ENCODE measurements around the gene PRPH2.
"Not testable (repeated sequence)": the region's sequence is repeated elsewhere in the genome, so short reads cannot be mapped to it uniquely, and the experiment has no call there.

The PRPH2 gene

DNA sequence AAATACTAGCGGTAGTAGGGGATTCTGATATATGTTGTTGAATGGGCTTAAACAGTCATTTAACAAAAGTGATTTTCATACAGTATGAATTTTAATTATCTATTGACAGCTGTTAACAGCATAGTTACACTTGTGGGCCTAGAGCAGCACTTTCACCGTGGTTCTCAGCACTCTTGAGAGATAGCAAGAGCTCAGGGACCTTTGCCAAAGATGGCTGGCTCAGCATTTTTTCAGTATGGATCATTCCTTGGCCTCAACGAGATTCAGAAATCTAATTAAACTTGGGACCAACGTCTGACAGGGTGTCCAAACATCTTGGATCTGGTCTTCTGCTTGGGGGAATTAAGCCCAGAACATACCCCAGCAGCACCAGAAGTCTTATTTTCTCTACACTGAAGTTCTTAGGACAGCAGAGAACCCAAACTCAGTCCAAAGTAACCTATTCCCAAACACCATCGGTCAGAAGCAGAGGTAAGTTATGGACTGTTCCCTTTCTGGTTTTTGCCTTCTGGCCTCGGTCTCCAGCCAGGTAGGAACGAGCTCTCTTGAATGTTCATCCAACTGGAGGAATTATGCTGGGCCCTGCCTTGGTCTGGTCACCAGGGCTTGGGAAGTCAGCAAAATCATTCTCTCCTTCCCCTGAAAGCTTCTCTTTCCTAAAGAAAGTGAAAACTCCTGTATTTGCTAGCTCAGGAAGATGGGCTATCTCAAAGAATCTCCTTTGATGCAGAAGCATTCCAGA, 25.7 kb downstream of the PRPH2 start:
- no peak for DNase-seq

DNA sequence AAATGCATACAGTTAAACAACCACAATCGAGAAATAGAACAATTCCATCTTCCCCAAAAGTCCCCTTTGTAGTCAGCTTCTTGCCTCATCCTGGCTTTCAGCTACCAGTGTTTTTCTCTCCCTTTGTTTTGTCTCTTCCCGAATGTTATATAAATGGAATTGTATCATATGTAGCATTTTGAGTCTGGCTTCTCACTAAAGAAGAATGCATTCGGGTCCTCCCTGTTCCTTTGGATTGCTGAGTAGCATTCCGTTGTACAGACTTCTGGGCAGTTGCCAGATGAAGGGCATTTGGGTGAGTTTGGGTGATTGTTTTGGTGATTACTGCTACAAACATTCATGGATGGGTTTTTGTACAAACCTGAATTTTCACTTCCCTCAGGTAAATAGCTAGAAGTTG, 27.8 kb downstream of the PRPH2 start:
- DNase-seq: no peak

- no peak for DNase-seq
Observed at GRCh38 chr6:42693725-42694323, 28.6 kb downstream of the PRPH2 start.

DNA sequence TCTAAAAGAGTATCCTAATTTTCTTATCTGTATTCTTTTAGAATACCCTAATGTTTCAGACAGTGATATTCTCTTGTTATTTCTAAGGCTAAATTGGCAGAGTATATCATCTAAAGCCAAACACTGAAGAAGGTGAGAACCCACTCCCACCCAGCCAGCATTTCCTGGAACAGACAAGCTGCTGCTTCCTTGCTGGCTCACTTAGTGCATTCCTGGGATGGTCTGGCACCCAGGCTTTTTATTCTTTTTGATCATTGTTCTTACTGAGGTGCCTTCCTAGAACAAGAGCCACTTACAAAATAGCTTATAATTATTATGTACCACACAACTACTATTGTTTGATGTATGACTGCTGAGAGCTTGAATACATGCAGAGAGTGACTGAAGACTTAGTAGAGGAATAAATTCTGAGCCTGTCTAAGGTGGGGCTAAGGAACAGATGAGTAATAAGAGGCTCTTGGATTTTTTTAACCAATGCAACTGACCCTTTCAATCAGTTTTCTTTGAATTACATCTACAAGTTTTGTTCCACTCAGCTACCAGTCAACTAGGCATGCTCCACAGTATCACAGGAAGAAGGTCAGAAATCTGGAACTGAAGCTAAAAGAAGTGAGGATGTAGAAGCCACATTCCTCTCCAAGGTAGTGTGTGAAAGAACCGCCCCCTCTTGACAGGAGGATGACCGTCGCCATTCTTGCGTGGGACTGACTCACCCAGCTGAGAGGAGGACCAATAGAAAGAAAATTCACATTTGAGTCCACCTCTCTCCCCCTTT, 30.1 kb downstream of the PRPH2 start:
- no peak for DNase-seq

DNA sequence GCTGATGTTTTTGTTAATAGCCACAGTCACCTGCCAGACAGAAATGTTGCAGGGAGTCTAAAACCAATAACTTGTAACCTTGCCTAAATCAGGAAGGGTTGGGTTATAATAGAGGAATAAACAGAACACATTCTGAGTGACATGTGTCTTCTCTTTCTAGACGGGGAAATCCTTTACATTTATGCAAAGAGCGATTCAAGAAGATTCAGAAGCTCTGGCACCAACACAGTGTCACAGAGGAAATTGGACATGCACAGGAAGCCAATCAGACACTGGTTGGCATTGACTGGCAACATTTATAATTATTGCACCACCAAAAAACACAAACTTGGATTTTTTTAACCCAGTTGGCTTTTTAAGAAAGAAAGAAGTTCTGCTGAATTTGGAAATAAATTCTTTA, 31.5 kb downstream of the PRPH2 start:
- DNase-seq: no peak

DNA sequence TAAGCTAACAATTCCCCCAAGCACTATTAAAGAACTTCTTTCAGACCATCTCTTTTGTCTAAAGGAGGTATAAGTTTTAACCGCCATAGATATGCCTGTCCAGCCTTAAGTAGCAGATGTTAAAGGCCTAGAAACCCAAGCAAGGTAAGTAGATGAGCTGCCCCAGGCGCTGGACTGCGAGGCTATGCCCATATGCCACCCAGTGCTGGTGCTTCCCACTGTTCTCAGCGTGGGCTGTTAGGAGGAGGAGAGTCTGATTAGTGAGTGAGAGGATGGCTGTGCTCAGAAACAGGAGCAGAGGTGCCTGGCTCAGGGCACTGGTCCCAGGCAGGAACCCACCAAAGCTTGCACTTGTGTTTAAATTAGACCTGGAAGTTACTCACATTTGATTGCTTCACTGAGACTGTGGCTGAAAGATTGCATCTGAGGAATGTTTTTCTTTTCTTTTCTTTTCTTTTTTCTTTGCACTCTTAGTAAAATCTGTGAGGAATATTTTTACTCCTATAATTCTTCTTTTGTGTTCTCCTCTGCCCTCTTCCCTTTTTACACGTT, 32.2 kb downstream of the PRPH2 start:
- no peak for DNase-seq

GRCh38 chr6:42689371-42689770, 33.0 kb downstream of the PRPH2 start:
- DNase-seq: no peak

- DNase-seq: no peak
Observed at GRCh38 chr6:42688281-42688680, 34.1 kb downstream of the PRPH2 start.

DNA sequence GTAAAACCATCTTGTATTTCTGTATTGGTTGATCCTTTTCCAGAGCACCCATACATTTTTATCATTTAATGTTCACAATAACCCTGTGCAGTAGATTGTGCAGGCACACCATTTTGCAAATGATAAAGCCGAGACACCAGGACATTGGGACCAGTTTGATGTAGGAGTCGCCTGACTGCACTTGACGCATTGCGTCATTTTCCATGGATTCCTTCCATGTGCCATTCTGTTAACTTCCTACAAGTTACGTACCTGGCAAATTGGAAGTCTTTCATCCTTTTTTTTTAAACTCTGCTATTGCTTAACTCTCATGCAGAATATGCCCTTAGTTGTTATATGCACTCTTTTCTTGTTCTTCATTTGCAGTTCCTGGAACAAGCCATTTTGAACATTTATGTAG, 43.0 kb downstream of the PRPH2 start:
- DNase-seq: no peak

DNA sequence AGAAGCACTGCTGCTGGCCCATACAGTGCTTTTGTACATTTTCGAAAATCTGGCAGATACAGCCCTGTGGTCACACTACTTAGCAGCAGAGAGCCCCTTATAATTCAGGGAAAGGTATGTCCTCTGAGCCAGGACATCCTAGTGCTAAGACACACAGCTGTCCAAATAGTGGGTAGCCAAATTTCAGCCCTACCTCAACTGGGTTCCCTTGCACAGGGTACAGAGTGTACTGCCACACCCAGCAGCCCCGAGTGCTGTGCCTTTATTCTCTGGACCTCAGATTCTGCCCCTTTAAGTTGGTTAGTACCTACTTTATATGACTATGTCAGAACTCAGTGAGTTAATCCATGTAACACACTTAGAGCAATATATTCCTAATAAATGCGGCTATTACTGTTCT, 47.6 kb downstream of the PRPH2 start:
- DNase-seq: no peak

GRCh38 chr6:42674368-42674767, 48.0 kb downstream of the PRPH2 start:
- DNase-seq: not testable (repeated sequence)

GRCh38 chr6:42664718-42665117, 57.7 kb downstream of the PRPH2 start:
- DNase-seq: no peak

DNA sequence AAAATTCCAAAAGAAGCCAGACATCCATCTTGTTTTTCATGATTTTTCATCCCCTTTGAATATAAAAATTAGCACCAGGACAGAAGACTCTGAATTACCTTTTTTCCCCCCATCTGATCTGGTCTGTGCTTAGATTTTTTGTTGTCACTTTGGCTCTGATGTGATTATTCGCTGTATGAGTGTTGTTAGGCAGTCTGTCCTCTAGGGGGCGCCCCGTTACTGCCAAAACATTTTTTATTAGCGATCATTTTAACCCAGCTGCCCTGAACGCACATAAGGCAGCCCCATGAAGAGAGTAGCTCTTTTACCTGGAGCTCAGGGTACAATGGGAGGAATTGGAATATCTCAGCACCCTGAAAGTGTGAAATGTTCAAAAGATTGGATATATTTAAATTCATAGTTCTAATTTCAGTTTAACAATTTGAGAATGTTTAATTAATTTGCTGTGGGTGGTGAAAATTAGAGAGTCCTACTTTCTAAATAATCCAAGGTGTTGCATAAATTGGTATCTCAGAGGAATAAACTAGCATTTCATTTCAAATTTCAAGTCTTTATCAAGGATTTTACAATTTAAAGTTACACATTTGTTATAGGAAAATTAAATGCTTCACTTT, 60.8 kb downstream of the PRPH2 start:
- peak; percentile 76 for DNase-seq

GRCh38 chr6:42659806-42660205, 62.6 kb downstream of the PRPH2 start:
- no peak for DNase-seq

GRCh38 chr6:42653851-42654250, 68.5 kb downstream of the PRPH2 start:
- no peak for DNase-seq

- DNase-seq: no peak
Observed at GRCh38 chr6:42652024-42652746, 70.2 kb downstream of the PRPH2 start.

Measured in midbrain (tissue), 1 donor.